Osteoblast (primary cell): ENCODE results near the gene LAMTOR4. TPM values are rescaled to one million over a fixed set of nuclear protein-coding genes. Genes with fewer than 3 reads are reported as not detected.

Experiments used
- DNase-seq: peaks from one replicate; pipeline ENCODE4 v3.0.0; 2011; ENCODE audit warnings: low spot score, mixed read lengths; ENCODE audit not compliant: insufficient read length; ENCODE audit errors: missing footprints
- H2AFZ ChIP-seq: 2 replicates; pipeline ENCODE4 v1.6.0; 2011; ENCODE audit warnings: mild to moderate bottlenecking, low read length
- H3K27ac ChIP-seq: 2 replicates; pipeline ENCODE4 v1.5.1; 2011; ENCODE audit warnings: mild to moderate bottlenecking, low read depth, low read length, moderate library complexity
- H3K27me3 ChIP-seq: 2 replicates; pipeline ENCODE4 v1.6.0; 2012; ENCODE audit warnings: mild to moderate bottlenecking, control low read depth, inconsistent platforms, low read length, moderate library complexity; ENCODE audit not compliant: insufficient read depth
- H3K36me3 ChIP-seq: 2 replicates; pipeline ENCODE4 v1.5.1; 2011; ENCODE audit warnings: mild to moderate bottlenecking, low read length, control low read depth, moderate library complexity; ENCODE audit not compliant: insufficient read depth
- H3K4me1 ChIP-seq: 2 replicates; pipeline ENCODE4 v1.5.1; 2011; ENCODE audit warnings: mild to moderate bottlenecking, low read length, control low read depth, moderate library complexity; ENCODE audit not compliant: insufficient read depth
- H3K4me2 ChIP-seq: 2 replicates; pipeline ENCODE4 v1.6.0; 2011; ENCODE audit warnings: mild to moderate bottlenecking, low read length; ENCODE audit not compliant: insufficient read depth
- H3K4me3 ChIP-seq: fragments of 200-600 bp; sonication (generic); 3 replicates; pipeline ENCODE4 v1.5.1; 2012; ENCODE audit warnings: mild to moderate bottlenecking, low read length, inconsistent platforms; ENCODE audit not compliant: insufficient read depth
- H3K79me2 ChIP-seq: 2 replicates; pipeline ENCODE4 v1.6.0; 2012; ENCODE audit warnings: mild to moderate bottlenecking, low read length, control low read depth, inconsistent platforms; ENCODE audit not compliant: insufficient read depth
- H3K9me3 ChIP-seq: 2 replicates; pipeline ENCODE4 v1.5.1; 2011; ENCODE audit warnings: low read depth, low read length, control low read depth
- H4K20me1 ChIP-seq: 2 replicates; pipeline ENCODE4 v1.6.0; 2012; ENCODE audit warnings: mild to moderate bottlenecking, low read length, control low read depth; ENCODE audit not compliant: insufficient read depth
- CTCF ChIP-seq: IDR thresholded peaks from 2 replicates; pipeline ENCODE4 v1.5.1; 2011; ENCODE audit warnings: mild to moderate bottlenecking, low read depth, low read length, moderate library complexity; ENCODE audit errors: extremely low read depth
- total RNA-seq: library from RNA; depleted of rRNA; stranded (reverse); fragments of >200 nt; gene quantifications from 2 replicates; pipeline ENCODE4 v1.2.3, GENCODE V29; 2012

Gene LAMTOR4
- total RNA-seq, 1 donor = 63.7 TPM

GRCh38 chr7:100152937-100153666 lies 4.4 kb downstream of the LAMTOR4 start:
- no peak for TF ChIP-seq CTCF
- Histone ChIP-seq H3K4me3 (no peak overlapping the region), H3K9me3 (no peaks in the 10 kb centered on the region), H3K27me3 (no peaks in the 10 kb centered on the region), H3K4me2 (no peak overlapping the region), H3K4me1 (peaks cover 19% of the 10 kb centered on the region), H4K20me1 (peaks cover 28% of the 10 kb centered on the region), H2AFZ (no peak overlapping the region), H3K27ac (no peak overlapping the region), H3K79me2 (peaks cover 69% of the 10 kb centered on the region), H3K36me3 (peaks cover 37% of the 10 kb centered on the region)
- peak; percentile 49 for DNase-seq

DNA sequence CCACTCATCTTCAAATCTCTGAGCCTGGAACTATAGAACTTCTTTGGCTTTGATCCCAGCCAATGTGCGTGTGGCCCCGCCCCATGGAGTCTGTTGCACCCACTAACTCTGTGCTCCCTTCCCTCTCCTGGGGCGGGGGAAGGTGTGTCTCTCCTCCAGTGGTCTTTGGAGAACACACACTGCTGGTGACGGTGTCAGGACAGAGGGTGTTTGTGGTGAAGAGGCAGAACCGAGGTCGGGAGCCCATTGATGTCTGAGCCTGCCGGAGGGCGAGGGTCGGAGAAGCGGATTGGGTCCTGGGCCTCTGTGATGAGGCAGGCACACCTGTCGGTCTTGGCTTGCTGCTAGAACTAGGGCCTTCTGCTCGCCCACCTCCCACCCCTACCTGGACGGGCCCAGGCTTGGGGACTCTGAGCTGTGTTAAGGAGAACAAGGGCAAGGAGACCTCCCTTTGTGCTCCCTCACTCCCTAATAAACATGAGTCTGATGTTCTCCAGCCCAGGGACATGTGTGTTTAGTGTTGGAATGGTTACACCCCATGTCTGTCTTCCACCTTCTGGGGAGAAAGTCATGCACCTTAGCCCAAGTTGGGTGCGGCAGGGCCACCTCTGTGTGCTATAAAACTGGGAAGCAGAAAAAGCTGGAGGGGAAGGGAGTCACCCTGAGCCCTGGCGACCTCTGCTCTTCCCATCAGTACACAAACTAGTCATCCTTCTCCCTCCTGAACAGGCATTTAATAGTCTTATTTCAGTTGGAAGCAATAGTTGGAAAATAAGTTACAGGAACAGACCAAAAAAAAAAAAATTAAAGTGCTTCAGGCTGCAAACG lies 5.2 kb downstream of the LAMTOR4 start:
- Histone ChIP-seq H3K4me2 (no peak overlapping the region), H3K4me1 (peaks cover 19% of the 10 kb centered on the region), H3K27me3 (no peaks in the 10 kb centered on the region), H3K36me3 (peaks cover 37% of the 10 kb centered on the region), H4K20me1 (peaks cover 28% of the 10 kb centered on the region), H3K27ac (no peak overlapping the region), H3K79me2 (peaks cover 68% of the 10 kb centered on the region), H2AFZ (no peak overlapping the region), H3K9me3 (no peaks in the 10 kb centered on the region), H3K4me3 (no peak overlapping the region)
- no peak for TF ChIP-seq CTCF
- DNase-seq = peak; percentile 70

GRCh38 chr7:100154651-100155491 lies 6.2 kb downstream of the LAMTOR4 start:
- Histone ChIP-seq H4K20me1 (peaks cover 28% of the 10 kb centered on the region), H3K4me2 (no peak overlapping the region), H3K4me1 (peaks cover 17% of the 10 kb centered on the region), H2AFZ (no peak overlapping the region), H3K79me2 (peaks cover 59% of the 10 kb centered on the region), H3K36me3 (peaks cover 37% of the 10 kb centered on the region), H3K27ac (no peak overlapping the region), H3K4me3 (no peak overlapping the region), H3K27me3 (no peaks in the 10 kb centered on the region), H3K9me3 (no peaks in the 10 kb centered on the region)
- DNase-seq = peak; percentile 84
- TF ChIP-seq CTCF = no peak
